ENCODE results near the gene KIFC1.
"Not testable (repeated sequence)": the region's sequence is repeated elsewhere in the genome, so short reads cannot be mapped to it uniquely, and the experiment has no call there.

KIFC1 gene

GRCh38 chr6:33391278-33391921, at the start of gene KIFC1:
TSS of gene KIFC1 (plus strand) at chr6:33391823. CDS start at chr6:33391986, 163 bp downstream.
- peak; percentile 99 for DNase-seq (ENCODE audit: low spot score)

GRCh38 chr6:33343606-33343952, 48.0 kb upstream of the KIFC1 start:
- DNase-seq (ENCODE audit: low spot score), result not testable (repeated sequence)

- no peak for DNase-seq (ENCODE audit: low spot score)
Observed at GRCh38 chr6:33343953-33344611, 47.5 kb upstream of the KIFC1 start.

- DNase-seq (ENCODE audit: low spot score), result peak; percentile 35
Observed at GRCh38 chr6:33344701-33345697, 46.6 kb upstream of the KIFC1 start.

- not testable (repeated sequence) for DNase-seq (ENCODE audit: low spot score)
Observed at GRCh38 chr6:33346972-33347371, 44.7 kb upstream of the KIFC1 start.

GRCh38 chr6:33347816-33348215, 43.8 kb upstream of the KIFC1 start:
- DNase-seq (ENCODE audit: low spot score), result no peak

GRCh38 chr6:33355860-33356259, 35.8 kb upstream of the KIFC1 start:
- not testable (repeated sequence) for DNase-seq (ENCODE audit: low spot score)

GRCh38 chr6:33356295-33356694, 35.3 kb upstream of the KIFC1 start:
- no peak for DNase-seq (ENCODE audit: low spot score)

- DNase-seq (ENCODE audit: low spot score), result not testable (repeated sequence)
Observed at GRCh38 chr6:33357160-33357871, 34.3 kb upstream of the KIFC1 start.

GRCh38 chr6:33359331-33359730, 32.3 kb upstream of the KIFC1 start:
- DNase-seq (ENCODE audit: low spot score), result no peak

- not testable (repeated sequence) for DNase-seq (ENCODE audit: low spot score)
Observed at GRCh38 chr6:33363486-33363885, 28.1 kb upstream of the KIFC1 start.

GRCh38 chr6:33364475-33365205, 27.0 kb upstream of the KIFC1 start:
- not testable (repeated sequence) for DNase-seq (ENCODE audit: low spot score)

GRCh38 chr6:33365206-33365971, 26.2 kb upstream of the KIFC1 start:
- not testable (repeated sequence) for DNase-seq (ENCODE audit: low spot score)

GRCh38 chr6:33367009-33367714, 24.5 kb upstream of the KIFC1 start:
- no peak for DNase-seq (ENCODE audit: low spot score)

- DNase-seq (ENCODE audit: low spot score), result not testable (repeated sequence)
Observed at GRCh38 chr6:33367715-33368025, 24.0 kb upstream of the KIFC1 start.

GRCh38 chr6:33371901-33372300, 19.7 kb upstream of the KIFC1 start:
- DNase-seq (ENCODE audit: low spot score), result not testable (repeated sequence)

GRCh38 chr6:33372526-33373123, 19.0 kb upstream of the KIFC1 start:
- DNase-seq (ENCODE audit: low spot score), result no peak

- DNase-seq (ENCODE audit: low spot score), result no peak
Observed at GRCh38 chr6:33373960-33374910, 17.4 kb upstream of the KIFC1 start.
